MM.1S (cell line): Measurements from ENCODE around the gene PHF21B.

ENCODE experiments used
- DNase-seq: peaks from one replicate; pipeline ENCODE4 v3.0.0-alpha.2; 2015
- H2AFZ ChIP-seq: fragments of 300-600 bp; sonication (generic); 2 replicates; pipeline ENCODE4 v1.6.0; 2016; ENCODE audit warnings: antibody characterized with exemption, low read length
- H3F3A ChIP-seq: fragments of 300-600 bp; sonication (generic); 2 replicates; pipeline ENCODE4 v1.6.1; 2016; ENCODE audit warnings: mild to moderate bottlenecking, antibody characterized with exemption, low read length, moderate library complexity, mixed read lengths; ENCODE audit not compliant: insufficient read depth
- H3K27ac ChIP-seq: fragments of 300-600 bp; sonication (generic); 2 replicates; pipeline ENCODE4 v1.5.1; 2016; ENCODE audit warnings: mild to moderate bottlenecking, low read length
- H3K27me3 ChIP-seq: fragments of 300-600 bp; sonication (generic); replicated peaks from 2 replicates; pipeline ENCODE4 v1.6.0; 2016; ENCODE audit warnings: low read length; ENCODE audit not compliant: insufficient read depth
- H3K36me3 ChIP-seq: fragments of 300-600 bp; sonication (generic); replicated peaks from 2 replicates; pipeline ENCODE4 v1.6.1; 2016; ENCODE audit warnings: mild to moderate bottlenecking, low read length, mixed read lengths; ENCODE audit not compliant: insufficient read depth
- H3K4me1 ChIP-seq: fragments of 300-600 bp; sonication (generic); 2 replicates; pipeline ENCODE4 v1.6.1; 2016; ENCODE audit warnings: low read length, mixed read lengths
- H3K4me2 ChIP-seq: fragments of 300-600 bp; sonication (generic); 2 replicates; pipeline ENCODE4 v1.6.0; 2016; ENCODE audit warnings: low read depth, low read length
- H3K4me3 ChIP-seq: fragments of 300-600 bp; sonication (generic); 2 replicates; pipeline ENCODE4 v1.5.1; 2016; ENCODE audit warnings: low read length, mixed read lengths
- H3K79me2 ChIP-seq: fragments of 300-600 bp; sonication (generic); 2 replicates; pipeline ENCODE4 v1.6.1; 2016; ENCODE audit warnings: mixed run types, low read length, mixed read lengths
- H3K9ac ChIP-seq: fragments of 300-600 bp; sonication (generic); 2 replicates; pipeline ENCODE4 v1.6.1; 2016; ENCODE audit warnings: low read length, mixed read lengths
- H3K9me2 ChIP-seq: fragments of 300-600 bp; sonication (generic); replicated peaks from 2 replicates; pipeline ENCODE4 v1.6.1; 2016; ENCODE audit warnings: mild to moderate bottlenecking, low read length, mixed read lengths; ENCODE audit not compliant: insufficient read depth
- H3K9me3 ChIP-seq: fragments of 300-600 bp; sonication (generic); replicated peaks from 2 replicates; pipeline ENCODE4 v1.6.1; 2016; ENCODE audit warnings: mild to moderate bottlenecking, low read length, mixed read lengths; ENCODE audit not compliant: insufficient read depth
- H4K20me1 ChIP-seq: fragments of 300-600 bp; sonication (generic); 2 replicates; pipeline ENCODE4 v1.6.1; 2016; ENCODE audit warnings: mild to moderate bottlenecking, low read length, moderate library complexity, mixed read lengths; ENCODE audit not compliant: insufficient read depth
- CTCF ChIP-seq: fragments of 300-600 bp; sonication (generic); IDR thresholded peaks from 2 replicates; pipeline ENCODE4 v1.5.1; 2016; ENCODE audit warnings: antibody characterized with exemption, low read length, mixed read lengths
- EZH2 ChIP-seq: fragments of 300-600 bp; sonication (generic); optimal IDR thresholded peaks from 2 replicates; pipeline ENCODE3; 2017; ENCODE audit warnings: low read depth, mild to moderate bottlenecking, antibody characterized with exemption, low read length, mixed read lengths
- EZH2phosphoT487 ChIP-seq: fragments of 300-600 bp; sonication (generic); IDR thresholded peaks from 2 replicates; pipeline ENCODE4 v1.6.1; 2018; ENCODE audit warnings: antibody characterized with exemption, low read length

Gene PHF21B

GRCh38 chr22:45036154-45036553, 26.3 kb upstream of the PHF21B start:
- Histone ChIP-seq H2AFZ (no peak overlapping the region), H3F3A (no peaks in the 10 kb centered on the region), H3K27ac (no peak overlapping the region), H4K20me1 (no peaks in the 10 kb centered on the region), H3K79me2 (no peaks in the 10 kb centered on the region), H3K27me3 (peaks cover 86% of the 10 kb centered on the region), H3K4me1 (no peaks in the 10 kb centered on the region), H3K9me2 (no peaks in the 10 kb centered on the region), H3K4me3 (no peak overlapping the region), H3K9ac (no peak overlapping the region), H3K4me2 (no peak overlapping the region), H3K36me3 (no peaks in the 10 kb centered on the region), H3K9me3 (no peaks in the 10 kb centered on the region)
- no peak for DNase-seq
- no peak for TF ChIP-seq CTCF

GRCh38 chr22:45034821-45035220, 25.0 kb upstream of the PHF21B start:
- no peak overlapping the region for H2AFZ ChIP-seq
- H3K9me3 ChIP-seq = no peaks in the 10 kb centered on the region
- no peak overlapping the region for H3K4me2 ChIP-seq
- no peaks in the 10 kb centered on the region for H3K9me2 ChIP-seq
- H3K79me2 ChIP-seq = no peaks in the 10 kb centered on the region
- no peak overlapping the region for H3K27ac ChIP-seq
- H4K20me1 ChIP-seq = no peaks in the 10 kb centered on the region
- H3K36me3 ChIP-seq = no peaks in the 10 kb centered on the region
- H3K9ac ChIP-seq = no peak overlapping the region
- H3K4me3 ChIP-seq = no peak overlapping the region
- H3K4me1 ChIP-seq = no peaks in the 10 kb centered on the region
- TF ChIP-seq EZH2phosphoT487 (no peak), CTCF (no peak), EZH2 (no peak)
- H3F3A ChIP-seq = no peaks in the 10 kb centered on the region
- peaks cover 83% of the 10 kb centered on the region for H3K27me3 ChIP-seq
- no peak for DNase-seq

GRCh38 chr22:45034156-45034555, 24.4 kb upstream of the PHF21B start:
- no peak overlapping the region for H3K9ac ChIP-seq
- no peaks in the 10 kb centered on the region for H3K9me2 ChIP-seq

More at GRCh38 chr22:45034156-45034555, 24.4 kb upstream of the PHF21B start:
- Histone ChIP-seq H4K20me1 (no peaks in the 10 kb centered on the region), H3K79me2 (no peaks in the 10 kb centered on the region), H3K4me2 (no peak overlapping the region), H3K4me1 (no peaks in the 10 kb centered on the region), H3K4me3 (no peak overlapping the region), H3F3A (no peaks in the 10 kb centered on the region), H3K36me3 (no peaks in the 10 kb centered on the region), H3K27ac (no peak overlapping the region), H3K9me3 (no peaks in the 10 kb centered on the region), H2AFZ (no peak overlapping the region), H3K27me3 (peaks cover 85% of the 10 kb centered on the region)
- DNase-seq = no peak
- TF ChIP-seq EZH2phosphoT487 (no peak), EZH2 (no peak), CTCF (no peak)
